Progenitor cell of endocrine pancreas (in vitro differentiated cells): ENCODE data around the gene NAV3. TPM values are rescaled to one million over a fixed set of nuclear protein-coding genes. Genes with fewer than 3 reads are reported as not detected.

ENCODE experiments used
- DNase-seq: peaks from one replicate; pipeline ENCODE4 v3.0.0; 2021; ENCODE audit warnings: low spot score; ENCODE audit not compliant: unreplicated experiment
- H3K27ac Mint-ChIP-seq: 2 replicates; pipeline ENCODE4 v1.8.0; 2021; ENCODE audit warnings: mild to moderate bottlenecking, moderate library complexity, mixed read lengths
- H3K27me3 Mint-ChIP-seq: 2 replicates; pipeline ENCODE4 v1.8.0; 2021; ENCODE audit warnings: mixed read lengths
- H3K36me3 Mint-ChIP-seq: 2 replicates; pipeline ENCODE4 v1.8.0; 2022; ENCODE audit warnings: mixed read lengths; ENCODE audit not compliant: insufficient read depth
- H3K4me1 Mint-ChIP-seq: 2 replicates; pipeline ENCODE4 v1.8.0; 2021; ENCODE audit warnings: low read depth, mixed read lengths
- H3K4me3 Mint-ChIP-seq: 2 replicates; pipeline ENCODE4 v1.8.0; 2021; ENCODE audit warnings: low read depth, mild to moderate bottlenecking, moderate library complexity, mixed read lengths
- H3K9me3 Mint-ChIP-seq: 2 replicates; pipeline ENCODE4 v1.8.0; 2021; ENCODE audit warnings: low read depth, mixed read lengths
- CTCF ChIP-seq: fragments of 200-600 bp; sonication (generic); IDR thresholded peaks from one replicate; pipeline ENCODE4 v1.5.0; 2021; ENCODE audit warnings: antibody characterized with exemption, mild to moderate bottlenecking; ENCODE audit not compliant: unreplicated experiment
- total RNA-seq: library from RNA; stranded (reverse); gene quantifications from 2 replicates; pipeline ENCODE4 v1.2.1, GENCODE V29; 2021

Gene NAV3
- total RNA-seq, 1 donor from 2014 or later, result 11.5 TPM

GRCh38 chr12:77893918-77894317 lies 63.2 kb downstream of the NAV3 start:
- Mint-ChIP-seq H3K27ac (no peak overlapping the region), H3K9me3 (no peaks in the 10 kb centered on the region), H3K4me3 (no peak overlapping the region), H3K36me3 (no peaks in the 10 kb centered on the region), H3K27me3 (no peaks in the 10 kb centered on the region), H3K4me1 (peaks cover 1% of the 10 kb centered on the region)
- TF ChIP-seq CTCF, result no peak
- no peak for DNase-seq

GRCh38 chr12:77894556-77894955 lies 63.9 kb downstream of the NAV3 start:
- no peak for DNase-seq
- Mint-ChIP-seq H3K4me1 (peaks cover 1% of the 10 kb centered on the region), H3K9me3 (no peaks in the 10 kb centered on the region), H3K27ac (no peak overlapping the region), H3K4me3 (no peak overlapping the region), H3K27me3 (no peaks in the 10 kb centered on the region), H3K36me3 (no peaks in the 10 kb centered on the region)
- TF ChIP-seq CTCF, result no peak

- no peaks in the 10 kb centered on the region for H3K9me3 Mint-ChIP-seq
- no peak overlapping the region for H3K4me3 Mint-ChIP-seq
- DNase-seq, result no peak
- peaks cover 1% of the 10 kb centered on the region for H3K4me1 Mint-ChIP-seq
- H3K27me3 Mint-ChIP-seq, result no peaks in the 10 kb centered on the region
- TF ChIP-seq CTCF, result no peak
- H3K27ac Mint-ChIP-seq, result no peak overlapping the region
- no peaks in the 10 kb centered on the region for H3K36me3 Mint-ChIP-seq
These were observed 65.0 kb downstream of the NAV3 start for GRCh38 chr12:77895699-77896098.

GRCh38 chr12:77907936-77908335 lies 77.2 kb downstream of the NAV3 start:
- Mint-ChIP-seq H3K36me3 (no peaks in the 10 kb centered on the region), H3K4me1 (no peaks in the 10 kb centered on the region), H3K4me3 (no peak overlapping the region), H3K9me3 (no peaks in the 10 kb centered on the region), H3K27me3 (no peaks in the 10 kb centered on the region), H3K27ac (no peak overlapping the region)
- TF ChIP-seq CTCF, result no peak
- DNase-seq, result no peak

- no peak overlapping the region for H3K4me3 Mint-ChIP-seq
- H3K36me3 Mint-ChIP-seq, result no peaks in the 10 kb centered on the region
- DNase-seq, result no peak
- H3K27ac Mint-ChIP-seq, result no peak overlapping the region
- H3K9me3 Mint-ChIP-seq, result no peaks in the 10 kb centered on the region
- no peak for TF ChIP-seq CTCF
- no peaks in the 10 kb centered on the region for H3K27me3 Mint-ChIP-seq
- peaks cover 11% of the 10 kb centered on the region for H3K4me1 Mint-ChIP-seq
These were observed 83.4 kb downstream of the NAV3 start for GRCh38 chr12:77914081-77914488.
